ENCODE results near the gene SMPX. TPM values are rescaled to one million over a fixed set of nuclear protein-coding genes. Genes with fewer than 3 reads are reported as not detected.

SMPX gene
- total RNA-seq, 2 donors from 2014 or later, result not detected

- H3K27ac Mint-ChIP-seq, result no peak overlapping the region
- no peaks in the 10 kb centered on the region for H3K4me1 Mint-ChIP-seq
- no peak for ATAC-seq
- H3K9me3 ChIP-seq (ENCODE audit: control insufficient read depth, low read length, poor library complexity, severe bottlenecking), result no peaks in the 10 kb centered on the region
- H3K4me3 Mint-ChIP-seq, result no peak overlapping the region
- peaks cover 6% of the 10 kb centered on the region for H3K27me3 Mint-ChIP-seq
- DNase-seq, result no peak
- no peaks in the 10 kb centered on the region for H3K36me3 Mint-ChIP-seq (ENCODE audit: low read depth)
Measured at GRCh38 chrX:21683941-21684340, 74.0 kb downstream of the SMPX start.

- no peak overlapping the region for H3K27ac Mint-ChIP-seq
- ATAC-seq, result no peak
- H3K4me3 Mint-ChIP-seq, result no peak overlapping the region
- H3K27me3 Mint-ChIP-seq, result no peaks in the 10 kb centered on the region
- H3K9me3 ChIP-seq (ENCODE audit: control insufficient read depth, low read length, poor library complexity, severe bottlenecking), result no peaks in the 10 kb centered on the region
- no peaks in the 10 kb centered on the region for H3K4me1 Mint-ChIP-seq
- H3K36me3 Mint-ChIP-seq (ENCODE audit: low read depth), result no peaks in the 10 kb centered on the region
- no peak for DNase-seq
Measured at GRCh38 chrX:21678048-21678612, 79.8 kb downstream of the SMPX start.

- no peak for DNase-seq
- Mint-ChIP-seq H3K36me3 (ENCODE audit: low read depth) (no peaks in the 10 kb centered on the region), H3K27me3 (no peaks in the 10 kb centered on the region), H3K4me1 (no peaks in the 10 kb centered on the region), H3K27ac (no peak overlapping the region), H3K4me3 (no peak overlapping the region)
- ATAC-seq, result no peak
- no peaks in the 10 kb centered on the region for H3K9me3 ChIP-seq (ENCODE audit: control insufficient read depth, low read length, poor library complexity, severe bottlenecking)
Measured at GRCh38 chrX:21675931-21676330, 82.0 kb downstream of the SMPX start.

GRCh38 chrX:21674430-21675186, 83.3 kb downstream of the SMPX start:
- DNase-seq, result no peak

GRCh38 chrX:21666679-21667078, 91.2 kb downstream of the SMPX start:
- Mint-ChIP-seq H3K27me3 (peaks cover 16% of the 10 kb centered on the region), H3K27ac (no peak overlapping the region), H3K4me3 (no peak overlapping the region), H3K4me1 (no peaks in the 10 kb centered on the region), H3K36me3 (ENCODE audit: low read depth) (peaks cover 3% of the 10 kb centered on the region)
- H3K9me3 ChIP-seq (ENCODE audit: control insufficient read depth, low read length, poor library complexity, severe bottlenecking), result no peaks in the 10 kb centered on the region
- no peak for DNase-seq
- no peak for ATAC-seq

More at GRCh38 chrX:21674430-21675186, 83.3 kb downstream of the SMPX start:
- Mint-ChIP-seq H3K4me1 (no peaks in the 10 kb centered on the region), H3K36me3 (ENCODE audit: low read depth) (no peaks in the 10 kb centered on the region), H3K27me3 (no peaks in the 10 kb centered on the region), H3K27ac (no peak overlapping the region), H3K4me3 (no peak overlapping the region)
- no peaks in the 10 kb centered on the region for H3K9me3 ChIP-seq (ENCODE audit: control insufficient read depth, low read length, poor library complexity, severe bottlenecking)
- ATAC-seq, result no peak

- Mint-ChIP-seq H3K36me3 (ENCODE audit: low read depth) (peaks cover 3% of the 10 kb centered on the region), H3K27ac (no peak overlapping the region), H3K27me3 (peaks cover 16% of the 10 kb centered on the region), H3K4me1 (no peaks in the 10 kb centered on the region), H3K4me3 (no peak overlapping the region)
- H3K9me3 ChIP-seq (ENCODE audit: control insufficient read depth, low read length, poor library complexity, severe bottlenecking), result no peaks in the 10 kb centered on the region
- DNase-seq (no peak), ATAC-seq (no peak)
Measured at GRCh38 chrX:21666252-21666651, 91.7 kb downstream of the SMPX start.

- Mint-ChIP-seq H3K36me3 (ENCODE audit: low read depth) (peaks cover 3% of the 10 kb centered on the region), H3K4me1 (no peaks in the 10 kb centered on the region), H3K4me3 (no peak overlapping the region), H3K27ac (no peak overlapping the region), H3K27me3 (peaks cover 16% of the 10 kb centered on the region)
- DNase-seq, result no peak
- H3K9me3 ChIP-seq (ENCODE audit: control insufficient read depth, low read length, poor library complexity, severe bottlenecking), result no peaks in the 10 kb centered on the region
- ATAC-seq, result no peak
Measured at GRCh38 chrX:21662761-21663160, 95.2 kb downstream of the SMPX start.

GRCh38 chrX:21661316-21661715, 96.6 kb downstream of the SMPX start:
- no peak for DNase-seq
- H3K27ac Mint-ChIP-seq, result no peak overlapping the region
- H3K9me3 ChIP-seq (ENCODE audit: control insufficient read depth, low read length, poor library complexity, severe bottlenecking), result no peaks in the 10 kb centered on the region
- peaks cover 2% of the 10 kb centered on the region for H3K4me1 Mint-ChIP-seq
- H3K36me3 Mint-ChIP-seq (ENCODE audit: low read depth), result peaks cover 3% of the 10 kb centered on the region
- ATAC-seq, result no peak
- H3K27me3 Mint-ChIP-seq, result peaks cover 16% of the 10 kb centered on the region
- no peak overlapping the region for H3K4me3 Mint-ChIP-seq

GRCh38 chrX:21660156-21660555, 97.8 kb downstream of the SMPX start:
- Mint-ChIP-seq H3K36me3 (ENCODE audit: low read depth) (peaks cover 3% of the 10 kb centered on the region), H3K27me3 (peaks cover 16% of the 10 kb centered on the region), H3K4me3 (no peak overlapping the region), H3K27ac (no peak overlapping the region), H3K4me1 (peaks cover 2% of the 10 kb centered on the region)
- ATAC-seq, result no peak
- H3K9me3 ChIP-seq (ENCODE audit: control insufficient read depth, low read length, poor library complexity, severe bottlenecking), result no peaks in the 10 kb centered on the region
- DNase-seq, result no peak

GRCh38 chrX:21659320-21659719, 98.6 kb downstream of the SMPX start:
- H3K9me3 ChIP-seq (ENCODE audit: control insufficient read depth, low read length, poor library complexity, severe bottlenecking), result no peaks in the 10 kb centered on the region
- H3K4me1 Mint-ChIP-seq, result peaks cover 2% of the 10 kb centered on the region
- H3K27me3 Mint-ChIP-seq, result peaks cover 16% of the 10 kb centered on the region
- no peak for ATAC-seq
- H3K4me3 Mint-ChIP-seq, result peak overlapping the region; percentile 74
- H3K36me3 Mint-ChIP-seq (ENCODE audit: low read depth), result peaks cover 3% of the 10 kb centered on the region
- no peak for DNase-seq
- H3K27ac Mint-ChIP-seq, result no peak overlapping the region

- ATAC-seq, result no peak
- no peak overlapping the region for H3K27ac Mint-ChIP-seq
- DNase-seq, result no peak
- no peaks in the 10 kb centered on the region for H3K9me3 ChIP-seq (ENCODE audit: control insufficient read depth, low read length, poor library complexity, severe bottlenecking)
- H3K27me3 Mint-ChIP-seq, result peaks cover 14% of the 10 kb centered on the region
- peaks cover 3% of the 10 kb centered on the region for H3K36me3 Mint-ChIP-seq (ENCODE audit: low read depth)
- peaks cover 2% of the 10 kb centered on the region for H3K4me1 Mint-ChIP-seq
- peak overlapping the region; percentile 74 for H3K4me3 Mint-ChIP-seq
Measured at GRCh38 chrX:21658746-21659145, 99.2 kb downstream of the SMPX start.

GRCh38 chrX:21658152-21658737, 99.7 kb downstream of the SMPX start, which contains the start of gene KLHL34:
Gene KLHL34, minus strand, starts transcription at chrX:21658330. Its CDS starts 542 bp downstream, at chrX:21657788.
- H3K36me3 Mint-ChIP-seq (ENCODE audit: low read depth), result peaks cover 3% of the 10 kb centered on the region
- H3K9me3 ChIP-seq (ENCODE audit: control insufficient read depth, low read length, poor library complexity, severe bottlenecking), result no peaks in the 10 kb centered on the region
- no peak within 1 kb of the TSS for H3K27ac Mint-ChIP-seq
- DNase-seq (no peak), ATAC-seq (peak; percentile 54)
- peaks cover 2% of the 10 kb centered on the region for H3K4me1 Mint-ChIP-seq
- peak within 1 kb of the TSS; percentile 74 for H3K4me3 Mint-ChIP-seq
- peaks cover 12% of the 10 kb centered on the region for H3K27me3 Mint-ChIP-seq

GRCh38 chrX:21657318-21658151, 100.4 kb downstream of the SMPX start:
- H3K4me3 Mint-ChIP-seq, result peak overlapping the region; percentile 66
- DNase-seq (no peak), ATAC-seq (peak; percentile 48)
- H3K36me3 Mint-ChIP-seq (ENCODE audit: low read depth), result peaks cover 3% of the 10 kb centered on the region
- no peaks in the 10 kb centered on the region for H3K9me3 ChIP-seq (ENCODE audit: control insufficient read depth, low read length, poor library complexity, severe bottlenecking)
- H3K27me3 Mint-ChIP-seq, result peaks cover 9% of the 10 kb centered on the region
- H3K4me1 Mint-ChIP-seq, result peaks cover 2% of the 10 kb centered on the region
- H3K27ac Mint-ChIP-seq, result no peak overlapping the region

Measured in T-helper 17 cell (primary cell).